Tibial nerve (tissue), 4 donors: ENCODE results near the gene LONP2. TPM values are rescaled to one million over a fixed set of nuclear protein-coding genes. Genes with fewer than 3 reads are reported as not detected.
A peak's percentile ranks its signal among the peaks of the same experiment; 100 is the strongest.

Experiments used
- DNase-seq, 2 donors: peaks; one replicate each; pipeline ENCODE4 v3.0.0-alpha.2; 2019; ENCODE audit warnings: low spot score in 2 of 2
- H3K27ac ChIP-seq, 4 donors: fragments of 200-600 bp; sonication (generic) in 3 of 4; one replicate each; pipeline ENCODE4 v1.5.1; 2017 to 2019; ENCODE audit warnings: mild to moderate bottlenecking in 1 of 4
- H3K27me3 ChIP-seq, 2 donors: fragments of 200-600 bp; sonication (generic) in 1 of 2; one replicate each; pipeline versions ENCODE4 v1.5.1 to v1.6.0; 2017 to 2019
- H3K36me3 ChIP-seq, 3 donors: fragments of 200-600 bp; sonication (generic); one replicate each; pipeline ENCODE4 v1.5.1; 2018 to 2019
- H3K4me1 ChIP-seq, 4 donors: fragments of 200-600 bp; sonication (generic) in 3 of 4; one replicate each; pipeline ENCODE4 v1.5.1; 2017 to 2019
- H3K4me3 ChIP-seq, 4 donors: fragments of 200-600 bp; sonication (generic) in 3 of 4; one replicate each; pipeline ENCODE4 v1.5.1; 2017 to 2019; ENCODE audit warnings: mild to moderate bottlenecking in 1 of 4, moderate library complexity in 1 of 4
- H3K9me3 ChIP-seq, 4 donors: fragments of 200-600 bp; sonication (generic) in 3 of 4; one replicate each; pipeline ENCODE4 v1.5.1; 2017 to 2019
- CTCF ChIP-seq, 5 experiments: fragments of 200-600 bp in 3 of 5; fragments of 450-650 bp in 2 of 5; sonication (generic) in 3 of 5; IDR thresholded peaks; one replicate each; pipeline ENCODE4 v1.5.1; 2016 to 2019; ENCODE audit warnings: antibody characterized with exemption in 5 of 5, mild to moderate bottlenecking in 3 of 5, moderate library complexity in 2 of 5
- EP300 ChIP-seq, 2 donors: sonication (generic); formaldehyde crosslinking; IDR thresholded peaks; one replicate each; pipeline ENCODE4 v1.6.1; 2017; ENCODE audit warnings: antibody characterized with exemption in 2 of 2, mild to moderate bottlenecking in 1 of 2
- POLR2A ChIP-seq, 2 donors: fragments of 450-650 bp; IDR thresholded peaks; one replicate each; pipeline ENCODE4 v1.6.1; 2017; ENCODE audit warnings: antibody characterized with exemption in 2 of 2, mild to moderate bottlenecking in 2 of 2, moderate library complexity in 2 of 2
- WGBS, 2 donors: methylation state at CpG; one replicate each; pipeline ENCODE4 v1.1.5; 2018; 5-methylcytosine and 5-hydroxymethylcytosine counted together
- total RNA-seq, 4 donors: library from RNA; depleted of rRNA; stranded (reverse); fragments of >200 nt; gene quantifications; one replicate each; pipeline ENCODE4 v1.1.0, GENCODE V29; 2016

LONP2 gene
- total RNA-seq, 4 donors from 2014 or later: 36.2 to 50.3 (median 48.3) TPM

DNA sequence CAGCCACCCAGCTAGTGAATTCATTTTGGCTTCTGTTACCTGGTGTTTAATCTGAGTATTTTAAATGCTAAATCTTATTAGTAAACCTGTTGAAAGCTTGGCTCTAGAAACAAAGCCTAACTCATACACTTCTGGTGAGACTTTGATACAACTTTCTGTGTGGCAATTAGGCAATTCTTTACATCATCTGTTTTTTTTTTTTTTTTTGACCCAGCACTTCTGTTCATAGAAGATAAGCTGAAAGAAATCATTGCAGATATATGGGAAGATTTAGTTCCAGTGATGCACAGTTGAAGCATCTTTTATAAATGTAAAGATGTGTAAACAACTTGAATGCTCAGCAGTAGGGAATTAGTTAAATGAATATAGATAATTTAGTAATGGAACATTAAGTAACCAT, 24.9 kb downstream of the LONP2 start:
- TF ChIP-seq EP300 (IDR thresholded peaks at IDR 0.05): no peak
- no peak for TF ChIP-seq CTCF (IDR thresholded peaks at IDR 0.05)
- TF ChIP-seq POLR2A (IDR thresholded peaks at IDR 0.05): no peak
- H3K4me1 ChIP-seq: peaks cover 0 to 27% (median 10%) of the 10 kb centered on the region in 4 donors
- peaks cover 0 to 38% (median 5%) of the 10 kb centered on the region in 3 donors for H3K36me3 ChIP-seq
- H3K4me3 ChIP-seq: no peak overlapping the region
- H3K27ac ChIP-seq: no peak overlapping the region
- no peak for DNase-seq
- H3K27me3 ChIP-seq: no peaks in the 10 kb centered on the region
- H3K9me3 ChIP-seq: no peaks in the 10 kb centered on the region

DNA sequence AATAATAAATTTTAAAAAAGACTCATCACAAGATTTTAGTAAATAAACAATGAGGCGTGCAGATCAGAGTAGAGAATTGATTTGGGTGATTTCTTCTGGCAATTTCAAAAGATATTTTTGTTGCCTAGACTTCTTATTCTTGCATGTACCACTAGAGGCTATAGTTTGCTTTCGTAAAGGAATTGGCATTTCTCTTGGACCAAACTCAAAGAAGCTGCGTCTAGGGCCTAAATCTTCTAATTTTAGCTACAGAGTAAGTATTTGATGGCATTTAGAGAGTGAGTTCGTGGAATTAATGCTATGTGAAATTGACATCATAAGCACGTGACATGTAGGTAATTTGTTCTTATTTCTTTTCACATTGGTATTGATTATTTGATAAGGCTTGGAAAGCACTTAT, 27.6 kb downstream of the LONP2 start:
- 24 to 41% methylated on average over 5 of the region's 5 CpGs for WGBS, 2 donors
- no peak for DNase-seq
- H3K27ac ChIP-seq: peak overlapping the region in 3 of 4 donors; percentile 79 to 89 (median 85)
- TF ChIP-seq EP300 (IDR thresholded peaks at IDR 0.05) (no peak), CTCF (IDR thresholded peaks at IDR 0.05) (peak in 2 of 5 experiments; percentile 11 to 33), POLR2A (IDR thresholded peaks at IDR 0.05) (no peak)
- peaks cover 0 to 28% (median 0%) of the 10 kb centered on the region in 3 donors for H3K36me3 ChIP-seq
- H3K4me1 ChIP-seq: peaks cover 0 to 52% (median 10%) of the 10 kb centered on the region in 4 donors
- H3K9me3 ChIP-seq: no peaks in the 10 kb centered on the region
- H3K4me3 ChIP-seq: no peak overlapping the region
- no peaks in the 10 kb centered on the region for H3K27me3 ChIP-seq

GRCh38 chr16:48272837-48273421, 28.8 kb downstream of the LONP2 start:
- no peaks in the 10 kb centered on the region for H3K27me3 ChIP-seq
- H3K9me3 ChIP-seq: no peaks in the 10 kb centered on the region
- 36 to 41% methylated on average over 8 of the region's 8 CpGs for WGBS, 2 donors
- H3K4me1 ChIP-seq: peaks cover 0 to 64% (median 10%) of the 10 kb centered on the region in 4 donors
- DNase-seq: peak in 1 of 2 donors; percentile 42
- TF ChIP-seq EP300 (IDR thresholded peaks at IDR 0.05) (peak; percentile 91 to 97), CTCF (IDR thresholded peaks at IDR 0.05) (no peak), POLR2A (IDR thresholded peaks at IDR 0.05) (peak in 1 of 2 donors; percentile 33)
- H3K27ac ChIP-seq: peak overlapping the region; percentile 53 to 89 (median 82)
- peaks cover 0 to 18% (median 0%) of the 10 kb centered on the region in 3 donors for H3K36me3 ChIP-seq
- H3K4me3 ChIP-seq: peak overlapping the region in 1 of 4 donors; percentile 18

GRCh38 chr16:48274476-48274875, 30.4 kb downstream of the LONP2 start:
- no peak for TF ChIP-seq CTCF (IDR thresholded peaks at IDR 0.05)
- TF ChIP-seq EP300 (IDR thresholded peaks at IDR 0.05): no peak
- no peak for TF ChIP-seq POLR2A (IDR thresholded peaks at IDR 0.05)
- Histone ChIP-seq H3K27ac (peak overlapping the region in 3 of 4 donors; percentile 79 to 89 (median 85)), H3K27me3 (no peaks in the 10 kb centered on the region), H3K4me3 (no peak overlapping the region), H3K36me3 (peaks cover 0 to 16% (median 0%) of the 10 kb centered on the region in 3 donors), H3K9me3 (no peaks in the 10 kb centered on the region), H3K4me1 (peaks cover 0 to 78% (median 10%) of the 10 kb centered on the region in 4 donors)
- 59 to 74% methylated on average over 1 of the region's 1 CpG for WGBS, 2 donors
- DNase-seq: no peak

DNA sequence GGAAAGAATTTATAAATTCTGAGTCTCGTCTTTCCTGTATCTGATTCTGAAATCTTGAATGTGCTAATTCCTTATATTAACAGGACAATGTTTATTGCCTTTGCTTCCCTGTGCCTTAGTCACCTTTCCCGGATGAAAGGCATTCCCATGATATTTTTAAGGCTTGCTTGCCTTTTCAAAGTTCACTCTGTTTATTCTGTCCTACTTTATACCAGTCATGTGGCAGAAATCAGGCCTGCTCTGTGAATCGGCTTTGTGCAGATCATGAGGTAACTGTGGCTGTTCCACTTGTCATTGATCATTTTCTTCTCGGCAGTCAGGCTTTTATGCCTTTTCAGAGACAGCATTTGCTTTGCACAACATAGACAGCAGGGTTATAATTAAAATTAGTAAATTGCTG, 32.0 kb downstream of the LONP2 start:
- Histone ChIP-seq H3K27ac (peak overlapping the region in 2 of 4 donors; percentile 26 to 89), H3K9me3 (no peaks in the 10 kb centered on the region), H3K4me3 (no peak overlapping the region), H3K36me3 (peaks cover 0 to 2% (median 0%) of the 10 kb centered on the region in 3 donors), H3K4me1 (peaks cover 0 to 91% (median 10%) of the 10 kb centered on the region in 4 donors), H3K27me3 (no peaks in the 10 kb centered on the region)
- TF ChIP-seq EP300 (IDR thresholded peaks at IDR 0.05): no peak
- TF ChIP-seq POLR2A (IDR thresholded peaks at IDR 0.05): no peak
- no peak for TF ChIP-seq CTCF (IDR thresholded peaks at IDR 0.05)
- WGBS, 2 donors: 45 to 46% methylated on average over 4 of the region's 4 CpGs
- DNase-seq: no peak
